ENCODE measurements around the gene LOC101059915.

Gene LOC101059915

DNA sequence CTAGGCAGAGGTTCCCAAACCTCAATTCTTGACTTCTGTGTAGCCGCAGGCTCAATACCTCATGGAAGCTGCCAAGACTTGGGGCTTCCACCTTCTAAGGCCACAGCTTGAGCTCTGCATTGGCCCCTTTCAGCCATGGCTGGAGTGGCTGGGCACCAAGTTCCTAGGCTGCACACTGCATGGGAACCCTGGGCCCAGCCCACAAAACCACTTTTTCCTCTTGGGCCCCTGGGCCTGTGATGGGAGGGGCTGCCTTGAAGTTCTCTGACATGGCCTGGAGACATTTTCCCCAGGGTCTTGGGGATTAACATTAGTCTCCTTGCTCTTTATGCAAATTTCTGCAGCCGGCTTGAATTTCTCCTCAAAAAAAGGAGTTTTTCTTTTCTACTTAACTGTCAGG lies 14.0 kb upstream of the LOC101059915 start:
- ATAC-seq, result no peak
- TF ChIP-seq, protein P1, sequence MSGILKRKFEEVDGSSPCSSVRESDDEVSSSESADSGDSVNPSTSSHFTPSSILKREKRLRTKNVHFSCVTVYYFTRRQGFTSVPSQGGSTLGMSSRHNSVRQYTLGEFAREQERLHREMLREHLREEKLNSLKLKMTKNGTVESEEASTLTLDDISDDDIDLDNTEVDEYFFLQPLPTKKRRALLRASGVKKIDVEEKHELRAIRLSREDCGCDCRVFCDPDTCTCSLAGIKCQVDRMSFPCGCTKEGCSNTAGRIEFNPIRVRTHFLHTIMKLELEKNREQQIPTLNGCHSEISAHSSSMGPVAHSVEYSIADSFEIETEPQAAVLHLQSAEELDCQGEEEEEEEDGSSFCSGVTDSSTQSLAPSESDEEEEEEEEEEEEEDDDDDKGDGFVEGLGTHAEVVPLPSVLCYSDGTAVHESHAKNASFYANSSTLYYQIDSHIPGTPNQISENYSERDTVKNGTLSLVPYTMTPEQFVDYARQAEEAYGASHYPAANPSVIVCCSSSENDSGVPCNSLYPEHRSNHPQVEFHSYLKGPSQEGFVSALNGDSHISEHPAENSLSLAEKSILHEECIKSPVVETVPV (CRISPR knock-in tag; IDR thresholded peaks at IDR 0.05), result no peak
- TF ChIP-seq TOX (CRISPR knock-in tag; IDR thresholded peaks at IDR 0.05; ENCODE audit: borderline replicate concordance), result no peak
- no peak for TF ChIP-seq ZNF565 (CRISPR knock-in tag; conservative IDR thresholded peaks at IDR 0.05; ENCODE audit: low read depth)
- TF ChIP-seq ZFP30 (CRISPR knock-in tag; IDR thresholded peaks at IDR 0.05), result no peak
- no peak for TF ChIP-seq GLIS3 (CRISPR knock-in tag; IDR thresholded peaks at IDR 0.05)
- no peak for TF ChIP-seq POU6F1 (CRISPR knock-in tag; IDR thresholded peaks at IDR 0.05; ENCODE audit: borderline replicate concordance, low read depth)
- TF ChIP-seq ZC3H10 (CRISPR knock-in tag; IDR thresholded peaks at IDR 0.05), result no peak

DNA sequence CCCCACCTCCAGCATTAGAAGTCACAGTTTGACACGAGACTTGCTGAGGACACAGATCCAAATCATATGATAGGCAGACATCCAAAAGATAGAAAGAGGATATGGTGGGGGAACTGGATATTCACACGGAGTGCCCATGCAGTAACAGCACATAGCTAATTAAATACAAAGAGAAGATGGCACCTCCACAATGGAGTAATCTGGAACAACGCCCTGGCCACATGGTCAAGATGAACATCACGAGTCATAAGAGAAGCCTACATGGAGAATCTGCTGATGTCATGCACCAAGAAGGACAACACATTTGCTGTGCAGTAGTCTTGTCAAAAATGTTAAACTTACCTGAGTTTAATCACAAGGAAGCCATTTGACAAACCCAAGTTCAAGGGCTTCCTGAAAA lies 10.1 kb upstream of the LOC101059915 start:
- no peak for ATAC-seq
- no peak for TF ChIP-seq GLIS3 (CRISPR knock-in tag; IDR thresholded peaks at IDR 0.05)
- TF ChIP-seq TCF4 (CRISPR knock-in tag; IDR thresholded peaks at IDR 0.05; ENCODE audit: borderline replicate concordance), result no peak

DNA sequence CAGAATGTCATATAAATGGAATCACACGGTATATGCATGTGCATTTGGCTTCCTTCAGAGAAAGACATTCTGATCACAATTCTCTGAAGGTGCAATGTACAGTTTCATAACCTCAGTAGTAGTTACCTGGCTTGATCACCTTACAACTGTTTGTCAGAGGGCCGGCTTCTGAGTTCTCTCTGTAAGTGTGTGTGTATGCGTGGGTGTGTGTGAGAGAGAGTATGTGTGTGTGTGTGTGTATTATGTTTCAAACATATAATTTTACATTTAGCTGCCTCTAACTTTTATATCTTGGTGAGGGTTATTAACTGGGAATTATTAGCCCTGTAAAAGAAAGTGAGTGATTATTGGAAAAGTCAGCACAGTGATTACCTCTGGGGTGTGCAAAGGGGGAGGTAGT lies 8.0 kb upstream of the LOC101059915 start:
- TF ChIP-seq ESRRG (CRISPR knock-in tag; IDR thresholded peaks at IDR 0.05), result no peak
- TF ChIP-seq GLIS3 (CRISPR knock-in tag; IDR thresholded peaks at IDR 0.05), result no peak
- TF ChIP-seq RARB (CRISPR knock-in tag; IDR thresholded peaks at IDR 0.05), result no peak
- no peak for ATAC-seq

DNA sequence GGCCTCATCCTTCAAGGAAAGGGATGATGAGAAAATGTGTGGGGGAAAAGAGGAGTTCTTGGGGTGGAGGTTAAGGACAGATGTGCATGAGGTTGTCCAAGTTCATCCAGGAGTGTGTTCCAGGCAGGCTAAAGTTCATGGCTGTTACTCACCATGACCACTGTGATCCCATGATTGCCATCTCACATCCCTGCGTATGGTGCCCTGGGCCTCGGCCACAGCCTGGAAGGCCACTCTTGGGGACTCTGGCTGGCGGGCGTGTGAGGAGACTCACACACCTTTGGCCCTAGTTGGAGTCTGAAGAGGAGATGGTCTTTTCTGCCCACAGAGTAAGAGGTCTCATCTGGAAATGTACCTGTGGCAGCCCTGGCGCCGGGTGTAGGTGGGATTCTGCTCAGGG lies 7.4 kb upstream of the LOC101059915 start:
- ATAC-seq, result no peak
- TF ChIP-seq TCF4 (CRISPR knock-in tag; IDR thresholded peaks at IDR 0.05; ENCODE audit: borderline replicate concordance) (no peak), ZC3H10 (CRISPR knock-in tag; IDR thresholded peaks at IDR 0.05) (no peak)

GRCh38 chrX:71660562-71661416 lies 6.6 kb upstream of the LOC101059915 start:
- ATAC-seq, result no peak
- TF ChIP-seq POU6F1 (CRISPR knock-in tag; IDR thresholded peaks at IDR 0.05; ENCODE audit: borderline replicate concordance, low read depth) (no peak), TOX (CRISPR knock-in tag; IDR thresholded peaks at IDR 0.05; ENCODE audit: borderline replicate concordance) (no peak), SNAI2 (CRISPR knock-in tag; IDR thresholded peaks at IDR 0.05) (no peak), CSDC2 (CRISPR knock-in tag; IDR thresholded peaks at IDR 0.05) (no peak), ZNF565 (CRISPR knock-in tag; conservative IDR thresholded peaks at IDR 0.05; ENCODE audit: low read depth) (no peak), ESRRG (CRISPR knock-in tag; IDR thresholded peaks at IDR 0.05) (no peak), ZC3H10 (CRISPR knock-in tag; IDR thresholded peaks at IDR 0.05) (no peak), ISL1 (CRISPR knock-in tag; IDR thresholded peaks at IDR 0.05) (no peak), RARB (CRISPR knock-in tag; IDR thresholded peaks at IDR 0.05) (no peak), TSHZ2 (CRISPR knock-in tag; IDR thresholded peaks at IDR 0.05) (no peak), ZFP3 (CRISPR knock-in tag; IDR thresholded peaks at IDR 0.05) (no peak), PPARA (CRISPR knock-in tag; IDR thresholded peaks at IDR 0.05; ENCODE audit: borderline replicate concordance) (no peak), OSR1 (CRISPR knock-in tag; IDR thresholded peaks at IDR 0.05) (no peak), ZFP30 (CRISPR knock-in tag; IDR thresholded peaks at IDR 0.05) (no peak), GLIS3 (CRISPR knock-in tag; IDR thresholded peaks at IDR 0.05) (no peak), BACH2 (CRISPR knock-in tag; IDR thresholded peaks at IDR 0.05; ENCODE audit: borderline replicate concordance) (no peak)
- TF ChIP-seq, protein P1 (CRISPR knock-in tag; IDR thresholded peaks at IDR 0.05), result no peak
- TF ChIP-seq, protein P2, sequence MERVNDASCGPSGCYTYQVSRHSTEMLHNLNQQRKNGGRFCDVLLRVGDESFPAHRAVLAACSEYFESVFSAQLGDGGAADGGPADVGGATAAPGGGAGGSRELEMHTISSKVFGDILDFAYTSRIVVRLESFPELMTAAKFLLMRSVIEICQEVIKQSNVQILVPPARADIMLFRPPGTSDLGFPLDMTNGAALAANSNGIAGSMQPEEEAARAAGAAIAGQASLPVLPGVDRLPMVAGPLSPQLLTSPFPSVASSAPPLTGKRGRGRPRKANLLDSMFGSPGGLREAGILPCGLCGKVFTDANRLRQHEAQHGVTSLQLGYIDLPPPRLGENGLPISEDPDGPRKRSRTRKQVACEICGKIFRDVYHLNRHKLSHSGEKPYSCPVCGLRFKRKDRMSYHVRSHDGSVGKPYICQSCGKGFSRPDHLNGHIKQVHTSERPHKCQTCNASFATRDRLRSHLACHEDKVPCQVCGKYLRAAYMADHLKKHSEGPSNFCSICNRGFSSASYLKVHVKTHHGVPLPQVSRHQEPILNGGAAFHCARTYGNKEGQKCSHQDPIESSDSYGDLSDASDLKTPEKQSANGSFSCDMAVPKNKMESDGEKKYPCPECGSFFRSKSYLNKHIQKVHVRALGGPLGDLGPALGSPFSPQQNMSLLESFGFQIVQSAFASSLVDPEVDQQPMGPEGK (CRISPR knock-in tag; IDR thresholded peaks at IDR 0.05; ENCODE audit: borderline replicate concordance), result no peak
- TF ChIP-seq, protein P3, sequence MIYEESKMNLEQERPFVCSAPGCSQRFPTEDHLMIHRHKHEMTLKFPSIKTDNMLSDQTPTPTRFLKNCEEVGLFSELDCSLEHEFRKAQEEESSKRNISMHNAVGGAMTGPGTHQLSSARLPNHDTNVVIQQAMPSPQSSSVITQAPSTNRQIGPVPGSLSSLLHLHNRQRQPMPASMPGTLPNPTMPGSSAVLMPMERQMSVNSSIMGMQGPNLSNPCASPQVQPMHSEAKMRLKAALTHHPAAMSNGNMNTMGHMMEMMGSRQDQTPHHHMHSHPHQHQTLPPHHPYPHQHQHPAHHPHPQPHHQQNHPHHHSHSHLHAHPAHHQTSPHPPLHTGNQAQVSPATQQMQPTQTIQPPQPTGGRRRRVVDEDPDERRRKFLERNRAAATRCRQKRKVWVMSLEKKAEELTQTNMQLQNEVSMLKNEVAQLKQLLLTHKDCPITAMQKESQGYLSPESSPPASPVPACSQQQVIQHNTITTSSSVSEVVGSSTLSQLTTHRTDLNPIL (CRISPR knock-in tag; IDR thresholded peaks at IDR 0.05; ENCODE audit: low read depth), result no peak

All from SK-N-SH treated with all-trans-retinoic acid at 6 μM for 48 hours (cell line).